ENCODE results near the gene IMMP2L. TPM values are rescaled to one million over a fixed set of nuclear protein-coding genes. Genes with fewer than 3 reads are reported as not detected.

IMMP2L gene
- total and polyA plus RNA-seq, 2 of the 8 experiments (the other 6 are each of a cell fraction or from before 2014, with no cell fraction given), result 2.3 to 10.1 TPM

- Histone ChIP-seq H3K4ac (replicated peaks; ENCODE audit: insufficient read length, low read depth, low read length) (no peak overlapping the region), H3K4me1 (replicated peaks in 1 of 4; ENCODE audit: control insufficient read depth in 3 of 4, insufficient read depth in 4 of 4, low read length in 3 of 4) (peaks cover 0 to 9% (median 3%) of the 10 kb centered on the region in 4 experiments; a peak in 5 of 7 replicates), H3K23ac (ENCODE audit: insufficient read length) (no peak overlapping the region), H3K9me3 (ENCODE audit: insufficient read depth in 2 of 2, low read depth in 1 of 2, low read length in 1 of 2) (no peaks in the 10 kb centered on the region), H3K79me2 (ENCODE audit: control insufficient read depth in 1 of 2, insufficient read depth in 2 of 2, low read length in 2 of 2) (no peaks in the 10 kb centered on the region), H3K4me2 (ENCODE audit: insufficient read depth in 1 of 2, low read depth in 2 of 2, low read length in 2 of 2) (no peak overlapping the region), H4K91ac (replicated peaks; ENCODE audit: insufficient read length, low read length) (no peak overlapping the region), H2BK20ac (ENCODE audit: low read length) (no peak overlapping the region), H3K14ac (ENCODE audit: insufficient read length) (no peak overlapping the region), H3K9ac (replicated peaks in 1 of 4; ENCODE audit: extremely low read depth in 1 of 4, low read depth in 3 of 4, low read length in 3 of 4) (no peak overlapping the region), H3K56ac (replicated peaks; ENCODE audit: insufficient read length, low read depth, low read length) (no peak overlapping the region), H4K5ac (ENCODE audit: insufficient read length, low read depth, low read length) (no peak overlapping the region), H3K36me3 (ENCODE audit: control insufficient read depth in 2 of 4, insufficient read depth in 4 of 4, low read length in 3 of 4) (no peaks in the 10 kb centered on the region), H2BK5ac (ENCODE audit: low read depth, low read length) (no peak overlapping the region), H2BK12ac (ENCODE audit: low read depth, low read length) (no peak overlapping the region), H3K23me2 (ENCODE audit: low read depth, low read length) (no peaks in the 10 kb centered on the region), H3K27me3 (replicated peaks in 1 of 4; ENCODE audit: control insufficient read depth in 3 of 4, extremely low read depth in 1 of 4, insufficient read depth in 3 of 4, low read length in 3 of 4) (no peaks in the 10 kb centered on the region), H3K79me1 (ENCODE audit: low read depth, low read length) (no peaks in the 10 kb centered on the region), H2AK5ac (ENCODE audit: low read depth, low read length) (no peak overlapping the region), H4K20me1 (replicated peaks in 1 of 2; ENCODE audit: control insufficient read depth in 1 of 2, insufficient read depth in 2 of 2, low read length in 2 of 2) (no peaks in the 10 kb centered on the region), H2AFZ (ENCODE audit: low read length) (no peak overlapping the region), H2BK120ac (replicated peaks; ENCODE audit: low read depth, low read length) (no peak overlapping the region), H3K27ac (ENCODE audit: low read depth, low read length) (no peak overlapping the region), H3K4me3 (ENCODE audit: extremely low read depth in 1 of 4, insufficient read depth in 2 of 4, low read depth in 3 of 4, low read length in 4 of 4) (no peak overlapping the region), H3K18ac (ENCODE audit: extremely low read depth, low read length) (no peak overlapping the region), H2BK15ac (ENCODE audit: low read length) (no peak overlapping the region), H4K8ac (ENCODE audit: extremely low read depth, insufficient read depth, low read length) (no peak overlapping the region)
- ChIA-PET POLR2A (ENCODE audit: partially characterized antibody) (no interaction called here), CTCF (ENCODE audit: partially characterized antibody) (interaction anchor here (1.2 kb wide), 1 partner anchor 13 kb away, joined by 3 read pairs; no protein-coding TSS in a partner anchor)
- DNase-seq (ENCODE audit: low read depth in 1 of 2, low spot score in 2 of 2), result no peak
- FAIRE-seq, result no peak
- TF ChIP-seq TAF7 (optimal IDR thresholded peaks at IDR 0.05; ENCODE audit: borderline replicate concordance, low read depth, low read length) (no peak), CEBPB (IDR thresholded peaks at IDR 0.05; ENCODE audit: low read depth, low read length) (no peak), RFX5 (IDR thresholded peaks at IDR 0.05; ENCODE audit: borderline replicate concordance, low read depth, low read length) (no peak), USF2 (IDR thresholded peaks at IDR 0.05; ENCODE audit: low read length) (no peak), EGR1 (IDR thresholded peaks at IDR 0.05; ENCODE audit: borderline replicate concordance, low read depth, low read length) (no peak), TEAD4 (IDR thresholded peaks at IDR 0.05; ENCODE audit: low read depth, low read length) (no peak)
- TF ChIP-seq, protein P1, sequence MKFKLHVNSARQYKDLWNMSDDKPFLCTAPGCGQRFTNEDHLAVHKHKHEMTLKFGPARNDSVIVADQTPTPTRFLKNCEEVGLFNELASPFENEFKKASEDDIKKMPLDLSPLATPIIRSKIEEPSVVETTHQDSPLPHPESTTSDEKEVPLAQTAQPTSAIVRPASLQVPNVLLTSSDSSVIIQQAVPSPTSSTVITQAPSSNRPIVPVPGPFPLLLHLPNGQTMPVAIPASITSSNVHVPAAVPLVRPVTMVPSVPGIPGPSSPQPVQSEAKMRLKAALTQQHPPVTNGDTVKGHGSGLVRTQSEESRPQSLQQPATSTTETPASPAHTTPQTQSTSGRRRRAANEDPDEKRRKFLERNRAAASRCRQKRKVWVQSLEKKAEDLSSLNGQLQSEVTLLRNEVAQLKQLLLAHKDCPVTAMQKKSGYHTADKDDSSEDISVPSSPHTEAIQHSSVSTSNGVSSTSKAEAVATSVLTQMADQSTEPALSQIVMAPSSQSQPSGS (IDR thresholded peaks at IDR 0.05; ENCODE audit: low read length), result no peak
These were observed 532.0 kb downstream of the IMMP2L start for GRCh38 chr7:111030336-111030735.

All from H1 (cell line).